A549 (cell line): Measurements from ENCODE around the gene C15orf62.

Source experiments
- EP300 ChIP-seq, 2 experiments: fragments of >200 bp; sonication (Bioruptor Twin); formaldehyde crosslinking; IDR thresholded peaks; 2 replicates in 1 of 2; 3 replicates in 1 of 2; pipeline ENCODE4 v1.6.1; 2016 to 2017
- KDM1A ChIP-seq: fragments of 200-600 bp; sonication (generic); IDR thresholded peaks from 2 replicates; pipeline ENCODE4 v1.6.1; 2016; ENCODE audit warnings: low read depth, mild to moderate bottlenecking
- POLR2A ChIP-seq: IDR thresholded peaks from 2 replicates; pipeline ENCODE4 v1.6.1; 2012; ENCODE audit warnings: mild to moderate bottlenecking, low read length
- TF ChIP-seq, protein P1 (sequence below): fragments of >200 bp; sonication (Bioruptor Twin); formaldehyde crosslinking; IDR thresholded peaks from 3 replicates; pipeline ENCODE4 v1.5.1; 2016
- TF ChIP-seq, protein P2 (sequence below): IDR thresholded peaks from 2 replicates; pipeline ENCODE4 v1.6.1; 2012
- TF ChIP-seq, protein P3 (sequence below): fragments of 250-450 bp; sonication (Bioruptor Pico); IDR thresholded peaks from 2 replicates; pipeline ENCODE4 v1.5.0; 2020; ENCODE audit warnings: low read depth, mild to moderate bottlenecking, moderate library complexity

DNA sequence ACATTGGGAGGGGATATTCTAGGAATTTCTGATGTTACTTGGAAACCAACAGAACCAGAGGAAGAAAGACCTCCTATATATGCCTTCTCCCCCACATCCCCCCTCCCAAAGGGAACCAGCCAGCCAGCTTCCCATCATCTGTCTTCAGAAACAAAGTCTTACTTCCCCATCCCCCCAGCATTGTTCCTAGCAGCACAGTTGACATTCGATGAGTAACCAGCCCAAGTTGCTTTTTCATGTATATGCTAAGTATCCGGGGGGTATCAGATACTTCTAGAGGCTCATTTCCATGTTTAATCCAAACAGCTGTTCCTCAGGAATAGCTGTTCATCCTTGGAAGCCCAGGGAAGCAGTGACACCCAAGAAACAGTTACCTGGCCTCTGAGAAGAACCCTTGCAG, 30.7 kb upstream of the C15orf62 start:
- TF ChIP-seq, protein P1, sequence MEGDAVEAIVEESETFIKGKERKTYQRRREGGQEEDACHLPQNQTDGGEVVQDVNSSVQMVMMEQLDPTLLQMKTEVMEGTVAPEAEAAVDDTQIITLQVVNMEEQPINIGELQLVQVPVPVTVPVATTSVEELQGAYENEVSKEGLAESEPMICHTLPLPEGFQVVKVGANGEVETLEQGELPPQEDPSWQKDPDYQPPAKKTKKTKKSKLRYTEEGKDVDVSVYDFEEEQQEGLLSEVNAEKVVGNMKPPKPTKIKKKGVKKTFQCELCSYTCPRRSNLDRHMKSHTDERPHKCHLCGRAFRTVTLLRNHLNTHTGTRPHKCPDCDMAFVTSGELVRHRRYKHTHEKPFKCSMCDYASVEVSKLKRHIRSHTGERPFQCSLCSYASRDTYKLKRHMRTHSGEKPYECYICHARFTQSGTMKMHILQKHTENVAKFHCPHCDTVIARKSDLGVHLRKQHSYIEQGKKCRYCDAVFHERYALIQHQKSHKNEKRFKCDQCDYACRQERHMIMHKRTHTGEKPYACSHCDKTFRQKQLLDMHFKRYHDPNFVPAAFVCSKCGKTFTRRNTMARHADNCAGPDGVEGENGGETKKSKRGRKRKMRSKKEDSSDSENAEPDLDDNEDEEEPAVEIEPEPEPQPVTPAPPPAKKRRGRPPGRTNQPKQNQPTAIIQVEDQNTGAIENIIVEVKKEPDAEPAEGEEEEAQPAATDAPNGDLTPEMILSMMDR = no peak
- TF ChIP-seq KDM1A (no peak), POLR2A (no peak), EP300 (IDR thresholded peaks at IDR 0.05) (no peak)
- TF ChIP-seq, protein P2, sequence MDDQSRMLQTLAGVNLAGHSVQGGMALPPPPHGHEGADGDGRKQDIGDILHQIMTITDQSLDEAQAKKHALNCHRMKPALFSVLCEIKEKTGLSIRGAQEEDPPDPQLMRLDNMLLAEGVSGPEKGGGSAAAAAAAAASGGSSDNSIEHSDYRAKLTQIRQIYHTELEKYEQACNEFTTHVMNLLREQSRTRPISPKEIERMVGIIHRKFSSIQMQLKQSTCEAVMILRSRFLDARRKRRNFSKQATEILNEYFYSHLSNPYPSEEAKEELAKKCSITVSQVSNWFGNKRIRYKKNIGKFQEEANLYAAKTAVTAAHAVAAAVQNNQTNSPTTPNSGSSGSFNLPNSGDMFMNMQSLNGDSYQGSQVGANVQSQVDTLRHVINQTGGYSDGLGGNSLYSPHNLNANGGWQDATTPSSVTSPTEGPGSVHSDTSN = no peak
- TF ChIP-seq, protein P3, sequence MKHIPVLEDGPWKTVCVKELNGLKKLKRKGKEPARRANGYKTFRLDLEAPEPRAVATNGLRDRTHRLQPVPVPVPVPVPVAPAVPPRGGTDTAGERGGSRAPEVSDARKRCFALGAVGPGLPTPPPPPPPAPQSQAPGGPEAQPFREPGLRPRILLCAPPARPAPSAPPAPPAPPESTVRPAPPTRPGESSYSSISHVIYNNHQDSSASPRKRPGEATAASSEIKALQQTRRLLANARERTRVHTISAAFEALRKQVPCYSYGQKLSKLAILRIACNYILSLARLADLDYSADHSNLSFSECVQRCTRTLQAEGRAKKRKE (CRISPR knock-in tag) = no peak
